ENCODE measurements around the gene A4GNT.
"Not testable (repeated sequence)": the region's sequence is repeated elsewhere in the genome, so short reads cannot be mapped to it uniquely, and the experiment has no call there.

The A4GNT gene

GRCh38 chr3:138132239-138132638, at the start of gene A4GNT:
Gene A4GNT, minus strand, starts transcription at chr3:138132390. Its CDS starts 1,134 bp downstream, at chr3:138131256.
- no peak for FAIRE-seq

GRCh38 chr3:138180375-138181029, 48.3 kb upstream of the A4GNT start:
- FAIRE-seq = no peak

- peak; percentile 70 for FAIRE-seq
Measured at GRCh38 chr3:138174421-138175131, 42.4 kb upstream of the A4GNT start, which contains the start of gene DBR1. Gene DBR1, minus strand, starts transcription at chr3:138174921. Its CDS starts 126 bp downstream, at chr3:138174795.

- FAIRE-seq = no peak
Measured at GRCh38 chr3:138173769-138174420, 41.7 kb upstream of the A4GNT start.

GRCh38 chr3:138172625-138173024, 40.4 kb upstream of the A4GNT start:
- FAIRE-seq = no peak

GRCh38 chr3:138165061-138165460, 32.9 kb upstream of the A4GNT start:
- no peak for FAIRE-seq

- no peak for FAIRE-seq
Measured at GRCh38 chr3:138157743-138158142, 25.6 kb upstream of the A4GNT start.

GRCh38 chr3:138154534-138154933, 22.3 kb upstream of the A4GNT start:
- FAIRE-seq = no peak

- no peak for FAIRE-seq
Measured at GRCh38 chr3:138148503-138148902, 16.3 kb upstream of the A4GNT start.

GRCh38 chr3:138142181-138142580, 10.0 kb upstream of the A4GNT start:
- FAIRE-seq = not testable (repeated sequence)

- no peak for FAIRE-seq
Measured at GRCh38 chr3:138140940-138141339, 8.8 kb upstream of the A4GNT start.

GRCh38 chr3:138139691-138140090, 7.5 kb upstream of the A4GNT start:
- FAIRE-seq = no peak

GRCh38 chr3:138137861-138138260, 5.7 kb upstream of the A4GNT start:
- FAIRE-seq = no peak

- no peak for FAIRE-seq
Measured at GRCh38 chr3:138136201-138136600, 4.0 kb upstream of the A4GNT start.

- FAIRE-seq = no peak
Measured at GRCh38 chr3:138135833-138136194, 3.6 kb upstream of the A4GNT start.

- no peak for FAIRE-seq
Measured at GRCh38 chr3:138135146-138135832, 3.1 kb upstream of the A4GNT start.

GRCh38 chr3:138127636-138128365, 4.4 kb downstream of the A4GNT start:
- FAIRE-seq = no peak

- FAIRE-seq = no peak
Measured at GRCh38 chr3:138125548-138126221, 6.5 kb downstream of the A4GNT start.

GRCh38 chr3:138124706-138125355, 7.4 kb downstream of the A4GNT start:
- FAIRE-seq = no peak

GRCh38 chr3:138124188-138124587, 8.0 kb downstream of the A4GNT start:
- no peak for FAIRE-seq

GRCh38 chr3:138119423-138119766, 12.8 kb downstream of the A4GNT start:
- FAIRE-seq = no peak
